ENCODE results near the gene PSMD12.
"Not testable (repeated sequence)": the region's sequence is repeated elsewhere in the genome, so short reads cannot be mapped to it uniquely, and the experiment has no call there.

PSMD12 gene

GRCh38 chr17:67366193-67367157, at the start of gene PSMD12:
TSS of gene PSMD12 (minus strand) at chr17:67366577. CDS start at chr17:67366519, 58 bp downstream.
- in situ Hi-C loops (cut with MboI; ENCODE audit: low sequenced_read_pairs), result loop anchor here (25.0 kb wide), 1 partner anchor 321 kb away; no protein-coding TSS in a partner anchor

DNA sequence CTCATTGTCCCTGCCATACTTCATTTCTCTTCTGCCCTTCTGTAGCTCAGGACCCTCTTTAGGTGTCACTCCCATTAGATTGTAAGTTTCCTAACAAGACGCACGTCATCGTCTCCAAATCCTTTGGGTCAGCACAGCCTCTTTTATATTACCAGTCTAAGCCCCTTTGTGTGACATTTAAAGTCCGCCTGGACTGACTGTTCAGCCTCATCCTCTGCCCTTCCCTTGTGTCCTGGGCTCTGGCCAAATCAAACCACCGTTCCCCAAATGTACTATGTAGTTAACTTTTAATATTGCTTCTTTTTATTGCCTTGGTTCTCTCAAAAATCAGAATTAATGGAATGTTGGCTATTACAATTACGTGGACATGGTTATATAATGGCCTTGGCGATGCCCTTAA, 48.9 kb upstream of the PSMD12 start:
- in situ Hi-C loops (cut with MboI; ENCODE audit: low sequenced_read_pairs), result no loop called here

- in situ Hi-C loops (cut with MboI; ENCODE audit: low sequenced_read_pairs), result no loop called here
Measured at GRCh38 chr17:67414559-67414958, 48.2 kb upstream of the PSMD12 start.

DNA sequence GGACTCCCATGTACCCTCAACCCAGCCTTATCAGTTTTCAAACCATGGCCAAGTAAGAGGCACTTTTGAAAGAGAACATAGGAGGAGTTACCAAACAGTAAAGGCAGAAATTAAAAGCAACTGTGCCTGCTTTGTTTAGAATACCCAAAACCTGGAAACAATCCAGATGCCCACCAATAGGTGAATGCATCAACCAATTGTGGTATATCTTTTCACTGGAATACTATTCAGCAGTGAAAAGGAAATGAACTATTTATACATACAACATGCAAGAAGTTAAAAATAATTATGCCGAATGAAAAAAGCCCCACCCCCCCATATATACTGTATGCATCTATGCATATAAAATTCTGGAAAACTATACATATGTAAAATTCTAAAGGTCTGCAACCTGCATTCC, 47.8 kb upstream of the PSMD12 start:
- in situ Hi-C loops (cut with MboI; ENCODE audit: low sequenced_read_pairs), result no loop called here

GRCh38 chr17:67413388-67413787, 47.0 kb upstream of the PSMD12 start:
- in situ Hi-C loops (cut with MboI; ENCODE audit: low sequenced_read_pairs), result no loop called here

- in situ Hi-C loops (cut with MboI; ENCODE audit: low sequenced_read_pairs), result no loop called here
Measured at GRCh38 chr17:67412941-67413340, 46.6 kb upstream of the PSMD12 start.

- in situ Hi-C loops (cut with MboI; ENCODE audit: low sequenced_read_pairs), result no loop called here
Measured at GRCh38 chr17:67412032-67412431, 45.7 kb upstream of the PSMD12 start.

- in situ Hi-C loops (cut with MboI; ENCODE audit: low sequenced_read_pairs), result no loop called here
Measured at GRCh38 chr17:67411397-67411796, 45.0 kb upstream of the PSMD12 start.

- in situ Hi-C loops (cut with MboI; ENCODE audit: low sequenced_read_pairs), result not testable (repeated sequence)
Measured at GRCh38 chr17:67408455-67408830, 42.1 kb upstream of the PSMD12 start.

DNA sequence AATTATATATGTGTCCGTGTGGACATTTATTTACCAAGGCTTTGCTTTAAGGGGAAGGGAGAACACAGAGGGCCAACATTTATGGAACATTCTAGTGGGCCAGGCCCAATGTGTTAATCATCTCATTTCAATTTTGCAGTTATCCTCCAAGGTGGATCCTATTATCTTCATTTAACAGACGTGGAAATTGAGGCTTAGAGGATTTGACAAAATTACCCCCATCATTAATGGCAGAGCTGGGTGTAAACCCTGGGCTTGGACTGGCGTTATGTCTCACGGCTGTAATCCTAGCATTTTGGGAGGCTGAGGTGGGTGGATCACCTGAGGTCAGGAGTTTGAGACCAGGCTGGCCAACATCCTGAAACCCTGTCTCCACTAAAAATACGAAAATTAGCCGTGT, 37.1 kb upstream of the PSMD12 start:
- in situ Hi-C loops (cut with MboI; ENCODE audit: low sequenced_read_pairs), result no loop called here

- in situ Hi-C loops (cut with MboI; ENCODE audit: low sequenced_read_pairs), result no loop called here
Measured at GRCh38 chr17:67403065-67403464, 36.7 kb upstream of the PSMD12 start.

- in situ Hi-C loops (cut with MboI; ENCODE audit: low sequenced_read_pairs), result no loop called here
Measured at GRCh38 chr17:67401598-67402504, 35.5 kb upstream of the PSMD12 start.

DNA sequence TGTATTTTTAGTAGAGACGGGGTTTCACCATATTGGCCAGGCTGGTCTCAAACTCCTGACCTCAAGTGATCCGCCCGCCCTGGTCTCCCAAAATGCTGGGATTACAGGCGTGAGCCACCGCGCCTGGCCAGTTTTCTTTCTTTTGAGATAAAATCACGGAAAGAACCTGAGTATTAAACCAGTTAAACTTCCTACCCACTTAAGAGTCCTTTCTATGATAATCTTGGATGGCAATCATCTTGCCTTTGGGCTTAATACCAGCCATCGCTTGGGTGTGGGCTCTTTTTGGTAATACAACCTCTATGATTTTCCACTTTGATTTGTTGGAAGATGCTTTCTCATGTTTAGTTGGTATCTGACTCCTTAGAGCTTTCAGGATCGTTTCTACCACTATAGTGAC, 34.7 kb upstream of the PSMD12 start:
- in situ Hi-C loops (cut with MboI; ENCODE audit: low sequenced_read_pairs), result no loop called here

- in situ Hi-C loops (cut with MboI; ENCODE audit: low sequenced_read_pairs), result no loop called here
Measured at GRCh38 chr17:67400193-67400592, 33.8 kb upstream of the PSMD12 start.

DNA sequence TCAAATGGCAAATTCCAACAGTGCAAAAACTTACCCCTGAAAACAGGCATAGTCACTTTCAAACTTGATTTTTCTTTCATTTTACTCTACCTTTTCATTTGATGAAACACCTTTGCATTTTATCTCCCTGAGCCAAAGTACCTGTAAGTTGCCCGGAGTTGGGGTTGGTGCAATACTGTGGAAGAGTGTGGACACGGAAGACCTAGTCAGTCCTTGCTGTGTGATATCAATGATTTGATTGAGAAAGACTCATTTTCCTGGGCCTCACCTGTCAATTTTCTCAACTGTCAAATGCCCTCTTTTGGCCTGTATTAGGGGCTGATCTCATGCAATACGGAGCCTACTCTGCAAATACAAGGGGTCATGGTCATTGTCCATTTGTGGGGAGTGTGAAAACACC, 33.3 kb upstream of the PSMD12 start:
- in situ Hi-C loops (cut with MboI; ENCODE audit: low sequenced_read_pairs), result no loop called here

DNA sequence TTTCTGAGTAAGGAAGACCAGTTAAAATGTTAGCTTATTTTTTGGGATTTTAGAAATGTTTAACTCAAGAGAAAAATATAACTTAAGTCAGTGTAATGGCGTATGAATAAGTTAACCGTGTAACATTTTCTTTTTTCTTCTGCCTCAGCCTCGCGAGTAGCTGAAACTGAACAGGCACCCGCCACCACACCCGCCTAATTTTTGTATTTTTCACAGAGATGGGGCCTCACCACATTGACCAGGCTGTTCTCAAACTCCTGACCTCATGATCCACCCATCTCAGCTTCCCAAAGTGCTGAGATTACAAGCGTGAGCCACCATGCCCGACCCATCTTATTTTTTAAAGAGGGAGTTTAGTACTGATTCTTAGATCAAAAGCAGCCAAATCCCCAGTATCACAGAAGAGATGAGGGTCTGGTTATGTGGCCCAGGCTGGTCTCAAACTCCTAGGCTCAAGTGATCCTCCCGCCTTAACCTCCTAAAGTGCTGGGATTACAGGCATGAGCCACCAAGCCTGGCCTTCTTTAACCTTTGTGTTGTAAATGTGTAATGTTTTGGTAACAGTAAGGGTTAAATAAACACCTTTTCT, 27.5 kb upstream of the PSMD12 start:
- in situ Hi-C loops (cut with MboI; ENCODE audit: low sequenced_read_pairs), result no loop called here

GRCh38 chr17:67392111-67392510, 25.7 kb upstream of the PSMD12 start:
- in situ Hi-C loops (cut with MboI; ENCODE audit: low sequenced_read_pairs), result no loop called here

- in situ Hi-C loops (cut with MboI; ENCODE audit: low sequenced_read_pairs), result no loop called here
Measured at GRCh38 chr17:67390646-67391361, 24.4 kb upstream of the PSMD12 start.

DNA sequence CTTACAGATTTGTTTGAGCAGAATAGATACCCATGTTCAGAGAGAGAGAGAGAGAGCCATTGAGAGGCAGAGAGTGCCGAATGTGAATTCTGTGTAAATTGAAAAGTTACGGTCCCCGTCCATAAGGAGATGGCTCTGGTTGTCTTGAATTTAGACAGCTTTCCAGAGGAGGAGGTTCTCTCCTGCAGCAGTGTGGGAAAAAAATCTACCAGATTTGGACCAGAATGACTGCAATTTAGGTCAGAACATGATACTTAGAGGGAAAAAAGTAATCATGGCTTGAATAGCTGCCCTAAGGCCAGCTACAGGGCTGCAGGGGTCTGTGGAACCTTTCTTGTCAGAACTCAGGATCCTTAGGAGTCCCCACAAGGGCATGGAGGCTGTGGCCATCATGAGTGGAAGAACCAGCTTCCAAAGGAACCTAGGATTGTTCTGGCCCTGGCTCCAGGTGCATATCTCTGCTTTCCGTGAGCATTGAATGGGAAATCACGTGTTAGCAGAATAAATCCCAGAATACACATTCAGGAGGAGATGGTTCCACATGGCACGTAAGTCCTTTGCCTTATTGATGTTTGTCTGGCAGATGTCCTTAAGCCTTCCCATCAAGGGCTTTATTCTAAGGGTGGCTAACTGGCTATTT, 23.7 kb upstream of the PSMD12 start:
- in situ Hi-C loops (cut with MboI; ENCODE audit: low sequenced_read_pairs), result no loop called here

DNA sequence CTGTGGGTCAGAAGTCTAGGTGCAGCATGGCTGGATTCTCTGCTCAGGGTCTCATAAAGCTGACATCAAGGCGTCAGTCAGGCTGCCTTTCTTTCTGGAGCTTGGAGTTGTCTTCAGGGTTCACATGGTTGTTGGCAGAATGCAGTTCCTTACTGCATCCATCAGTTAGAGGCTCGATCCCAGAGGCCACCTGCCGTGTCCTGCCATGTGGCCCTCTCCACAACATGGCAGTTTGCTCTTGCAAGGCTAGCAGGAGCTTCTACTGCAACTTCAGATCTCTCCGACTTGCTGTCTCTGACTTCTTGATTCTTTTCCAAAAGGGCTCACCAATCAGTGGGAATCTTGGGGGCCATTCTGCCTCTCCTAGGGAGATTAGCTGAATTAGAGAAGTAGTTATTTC, 22.6 kb upstream of the PSMD12 start:
- in situ Hi-C loops (cut with MboI; ENCODE audit: low sequenced_read_pairs), result no loop called here

Data from HL-60/S4 treated with phorbol 12-myristate 13-acetate at 8.2 ng/mL for 4 days and 3 days (cell line).